ENCODE results near the gene HACD3. TPM values are rescaled to one million over a fixed set of nuclear protein-coding genes. Genes with fewer than 3 reads are reported as not detected.

The HACD3 gene
- total and polyA plus RNA-seq, 2 of the 13 experiments (the other 11 are each of a cell fraction or from before 2014, with no cell fraction given): 73.6 to 161 TPM

DNA sequence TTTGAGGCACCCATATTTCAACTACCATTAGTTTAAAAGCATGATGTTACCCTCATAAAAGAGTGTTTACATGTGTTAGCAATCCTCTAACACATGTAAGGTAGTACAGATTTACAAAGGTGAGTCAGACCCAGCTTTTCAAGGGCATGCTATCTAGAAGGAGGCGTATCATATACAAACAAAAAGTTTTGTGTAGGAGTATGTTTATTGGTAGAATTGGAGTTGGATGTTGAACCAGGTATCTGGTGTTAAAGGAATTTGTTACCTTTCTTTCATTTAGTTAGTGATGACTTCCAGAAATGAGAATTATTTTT, 2.4 kb downstream of the HACD3 start (continued):
- TF ChIP-seq, protein P1, sequence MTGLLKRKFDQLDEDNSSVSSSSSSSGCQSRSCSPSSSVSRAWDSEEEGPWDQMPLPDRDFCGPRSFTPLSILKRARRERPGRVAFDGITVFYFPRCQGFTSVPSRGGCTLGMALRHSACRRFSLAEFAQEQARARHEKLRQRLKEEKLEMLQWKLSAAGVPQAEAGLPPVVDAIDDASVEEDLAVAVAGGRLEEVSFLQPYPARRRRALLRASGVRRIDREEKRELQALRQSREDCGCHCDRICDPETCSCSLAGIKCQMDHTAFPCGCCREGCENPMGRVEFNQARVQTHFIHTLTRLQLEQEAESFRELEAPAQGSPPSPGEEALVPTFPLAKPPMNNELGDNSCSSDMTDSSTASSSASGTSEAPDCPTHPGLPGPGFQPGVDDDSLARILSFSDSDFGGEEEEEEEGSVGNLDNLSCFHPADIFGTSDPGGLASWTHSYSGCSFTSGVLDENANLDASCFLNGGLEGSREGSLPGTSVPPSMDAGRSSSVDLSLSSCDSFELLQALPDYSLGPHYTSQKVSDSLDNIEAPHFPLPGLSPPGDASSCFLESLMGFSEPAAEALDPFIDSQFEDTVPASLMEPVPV (CRISPR knock-in tag; IDR thresholded peaks at IDR 0.05): no peak
- TF ChIP-seq, protein P2, sequence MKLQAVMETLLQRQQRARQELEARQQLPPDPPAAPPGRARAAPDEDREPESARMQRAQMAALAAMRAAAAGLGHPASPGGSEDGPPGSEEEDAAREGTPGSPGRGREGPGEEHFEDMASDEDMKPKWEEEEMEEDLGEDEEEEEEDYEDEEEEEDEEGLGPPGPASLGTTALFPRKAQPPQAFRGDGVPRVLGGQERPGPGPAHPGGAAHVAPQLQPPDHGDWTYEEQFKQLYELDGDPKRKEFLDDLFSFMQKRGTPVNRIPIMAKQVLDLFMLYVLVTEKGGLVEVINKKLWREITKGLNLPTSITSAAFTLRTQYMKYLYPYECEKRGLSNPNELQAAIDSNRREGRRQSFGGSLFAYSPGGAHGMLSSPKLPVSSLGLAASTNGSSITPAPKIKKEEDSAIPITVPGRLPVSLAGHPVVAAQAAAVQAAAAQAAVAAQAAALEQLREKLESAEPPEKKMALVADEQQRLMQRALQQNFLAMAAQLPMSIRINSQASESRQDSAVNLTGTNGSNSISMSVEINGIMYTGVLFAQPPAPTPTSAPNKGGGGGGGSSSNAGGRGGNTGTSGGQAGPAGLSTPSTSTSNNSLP (IDR thresholded peaks at IDR 0.05; ENCODE audit: low read depth, low read length): peak; percentile 53; the same call in 1 of the 2 replicates
- TF ChIP-seq ZNF607 (CRISPR knock-in tag; IDR thresholded peaks at IDR 0.05; ENCODE audit: borderline replicate concordance) (no peak), FOXA3 (CRISPR knock-in tag; IDR thresholded peaks at IDR 0.05) (peak; percentile 89), JUNB (CRISPR knock-in tag; IDR thresholded peaks at IDR 0.05; ENCODE audit: borderline replicate concordance) (no peak; the same call in 1 of the 2 replicates), KLF11 (CRISPR knock-in tag; IDR thresholded peaks at IDR 0.05) (no peak), KLF12 (CRISPR knock-in tag; IDR thresholded peaks at IDR 0.05; ENCODE audit: borderline replicate concordance) (no peak), SUZ12 (IDR thresholded peaks at IDR 0.05; ENCODE audit: low read depth, low read length) (no peak), ZNF292 (CRISPR knock-in tag; IDR thresholded peaks at IDR 0.05; ENCODE audit: borderline replicate concordance, low read depth) (no peak), CHD2 (IDR thresholded peaks at IDR 0.05; ENCODE audit: low read depth, low read length) (no peak), ZNF546 (CRISPR knock-in tag; conservative IDR thresholded peaks at IDR 0.05) (no peak), KLF6 (CRISPR knock-in tag; IDR thresholded peaks at IDR 0.05) (no peak), ZNF761 (CRISPR knock-in tag; conservative IDR thresholded peaks at IDR 0.05) (no peak), MATR3 (CRISPR knock-in tag; IDR thresholded peaks at IDR 0.05) (no peak)
- TF ChIP-seq, protein P3, sequence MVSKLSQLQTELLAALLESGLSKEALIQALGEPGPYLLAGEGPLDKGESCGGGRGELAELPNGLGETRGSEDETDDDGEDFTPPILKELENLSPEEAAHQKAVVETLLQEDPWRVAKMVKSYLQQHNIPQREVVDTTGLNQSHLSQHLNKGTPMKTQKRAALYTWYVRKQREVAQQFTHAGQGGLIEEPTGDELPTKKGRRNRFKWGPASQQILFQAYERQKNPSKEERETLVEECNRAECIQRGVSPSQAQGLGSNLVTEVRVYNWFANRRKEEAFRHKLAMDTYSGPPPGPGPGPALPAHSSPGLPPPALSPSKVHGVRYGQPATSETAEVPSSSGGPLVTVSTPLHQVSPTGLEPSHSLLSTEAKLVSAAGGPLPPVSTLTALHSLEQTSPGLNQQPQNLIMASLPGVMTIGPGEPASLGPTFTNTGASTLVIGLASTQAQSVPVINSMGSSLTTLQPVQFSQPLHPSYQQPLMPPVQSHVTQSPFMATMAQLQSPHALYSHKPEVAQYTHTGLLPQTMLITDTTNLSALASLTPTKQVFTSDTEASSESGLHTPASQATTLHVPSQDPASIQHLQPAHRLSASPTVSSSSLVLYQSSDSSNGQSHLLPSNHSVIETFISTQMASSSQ (IDR thresholded peaks at IDR 0.05; ENCODE audit: low read depth): no peak
- TF ChIP-seq, protein P3 (CRISPR knock-in tag; IDR thresholded peaks at IDR 0.05; ENCODE audit: borderline replicate concordance): no peak
- TF ChIP-seq, protein P4, sequence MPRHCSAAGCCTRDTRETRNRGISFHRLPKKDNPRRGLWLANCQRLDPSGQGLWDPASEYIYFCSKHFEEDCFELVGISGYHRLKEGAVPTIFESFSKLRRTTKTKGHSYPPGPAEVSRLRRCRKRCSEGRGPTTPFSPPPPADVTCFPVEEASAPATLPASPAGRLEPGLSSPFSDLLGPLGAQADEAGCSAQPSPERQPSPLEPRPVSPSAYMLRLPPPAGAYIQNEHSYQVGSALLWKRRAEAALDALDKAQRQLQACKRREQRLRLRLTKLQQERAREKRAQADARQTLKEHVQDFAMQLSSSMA (CRISPR knock-in tag; IDR thresholded peaks at IDR 0.05): no peak
- TF ChIP-seq, protein P5, sequence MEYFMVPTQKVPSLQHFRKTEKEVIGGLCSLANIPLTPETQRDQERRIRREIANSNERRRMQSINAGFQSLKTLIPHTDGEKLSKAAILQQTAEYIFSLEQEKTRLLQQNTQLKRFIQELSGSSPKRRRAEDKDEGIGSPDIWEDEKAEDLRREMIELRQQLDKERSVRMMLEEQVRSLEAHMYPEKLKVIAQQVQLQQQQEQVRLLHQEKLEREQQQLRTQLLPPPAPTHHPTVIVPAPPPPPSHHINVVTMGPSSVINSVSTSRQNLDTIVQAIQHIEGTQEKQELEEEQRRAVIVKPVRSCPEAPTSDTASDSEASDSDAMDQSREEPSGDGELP (IDR thresholded peaks at IDR 0.05; ENCODE audit: borderline replicate concordance, low read depth): peak; percentile 39; the same call in 1 of the 2 replicates
- TF ChIP-seq, protein P6, sequence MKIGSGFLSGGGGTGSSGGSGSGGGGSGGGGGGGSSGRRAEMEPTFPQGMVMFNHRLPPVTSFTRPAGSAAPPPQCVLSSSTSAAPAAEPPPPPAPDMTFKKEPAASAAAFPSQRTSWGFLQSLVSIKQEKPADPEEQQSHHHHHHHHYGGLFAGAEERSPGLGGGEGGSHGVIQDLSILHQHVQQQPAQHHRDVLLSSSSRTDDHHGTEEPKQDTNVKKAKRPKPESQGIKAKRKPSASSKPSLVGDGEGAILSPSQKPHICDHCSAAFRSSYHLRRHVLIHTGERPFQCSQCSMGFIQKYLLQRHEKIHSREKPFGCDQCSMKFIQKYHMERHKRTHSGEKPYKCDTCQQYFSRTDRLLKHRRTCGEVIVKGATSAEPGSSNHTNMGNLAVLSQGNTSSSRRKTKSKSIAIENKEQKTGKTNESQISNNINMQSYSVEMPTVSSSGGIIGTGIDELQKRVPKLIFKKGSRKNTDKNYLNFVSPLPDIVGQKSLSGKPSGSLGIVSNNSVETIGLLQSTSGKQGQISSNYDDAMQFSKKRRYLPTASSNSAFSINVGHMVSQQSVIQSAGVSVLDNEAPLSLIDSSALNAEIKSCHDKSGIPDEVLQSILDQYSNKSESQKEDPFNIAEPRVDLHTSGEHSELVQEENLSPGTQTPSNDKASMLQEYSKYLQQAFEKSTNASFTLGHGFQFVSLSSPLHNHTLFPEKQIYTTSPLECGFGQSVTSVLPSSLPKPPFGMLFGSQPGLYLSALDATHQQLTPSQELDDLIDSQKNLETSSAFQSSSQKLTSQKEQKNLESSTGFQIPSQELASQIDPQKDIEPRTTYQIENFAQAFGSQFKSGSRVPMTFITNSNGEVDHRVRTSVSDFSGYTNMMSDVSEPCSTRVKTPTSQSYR (CRISPR knock-in tag; IDR thresholded peaks at IDR 0.05; ENCODE audit: borderline replicate concordance): no peak

Measured in HepG2 (cell line).